Natural killer cell (primary cell): Measurements from ENCODE around the gene CCSER2. TPM values are rescaled to one million over a fixed set of nuclear protein-coding genes. Genes with fewer than 3 reads are reported as not detected.

Source experiments
- ATAC-seq, 3 donors: fragments of 150-1000 bp in 2 of 3; fragments of 200-7000 bp in 1 of 3; cut with Tn5 transposase; 1 replicate in 1 of 3; 2 replicates in 2 of 3; pipeline ENCODE4 v1.10.0; 2021; ENCODE audit warnings: mild to moderate bottlenecking in 2 of 3, moderate library complexity in 2 of 3
- DNase-seq, 2 donors: peaks; one replicate each; pipeline versions ENCODE4 v3.0.0 to v3.0.0-alpha.2; 2013 to 2021; ENCODE audit warnings: mixed read lengths in 1 of 2
- H3K27ac ChIP-seq: one replicate; pipeline ENCODE4 v1.5.1; 2013; ENCODE audit warnings: mild to moderate bottlenecking, low read length
- H3K27me3 ChIP-seq: one replicate; pipeline ENCODE4 v1.6.1; 2013; ENCODE audit warnings: low read length; ENCODE audit not compliant: control insufficient read depth, insufficient read depth
- H3K36me3 ChIP-seq: one replicate; pipeline ENCODE4 v1.6.1; 2013; ENCODE audit warnings: low read length; ENCODE audit not compliant: control insufficient read depth, insufficient read depth
- H3K4me1 ChIP-seq: one replicate; pipeline ENCODE4 v1.6.1; 2013; ENCODE audit warnings: low read length; ENCODE audit not compliant: control insufficient read depth, insufficient read depth
- H3K4me3 ChIP-seq: one replicate; pipeline ENCODE4 v1.5.1; 2013; ENCODE audit warnings: low read length
- H3K9me3 ChIP-seq: one replicate; pipeline ENCODE4 v1.6.1; 2013; ENCODE audit warnings: low read length; ENCODE audit not compliant: control insufficient read depth, insufficient read depth
- H3K27ac Mint-ChIP-seq, 2 donors: one replicate each; pipeline ENCODE4 v1.8.0; 2022; ENCODE audit warnings: mild to moderate bottlenecking in 2 of 2, mixed read lengths in 2 of 2, moderate library complexity in 1 of 2
- H3K27me3 Mint-ChIP-seq, 2 donors: one replicate each; pipeline ENCODE4 v1.8.0; 2022; ENCODE audit warnings: low read depth in 2 of 2, mixed read lengths in 2 of 2
- H3K36me3 Mint-ChIP-seq: one replicate; pipeline ENCODE4 v1.8.0; 2022; ENCODE audit warnings: mixed read lengths
- H3K4me1 Mint-ChIP-seq, 2 donors: one replicate each; pipeline ENCODE4 v1.8.0; 2022; ENCODE audit warnings: mixed read lengths in 2 of 2
- H3K4me3 Mint-ChIP-seq: one replicate; pipeline ENCODE4 v1.8.0; 2022; ENCODE audit warnings: mild to moderate bottlenecking, moderate library complexity, mixed read lengths
- H3K9me3 Mint-ChIP-seq, 2 donors: one replicate each; pipeline ENCODE4 v1.8.0; 2022; ENCODE audit warnings: mixed read lengths in 2 of 2
- CTCF ChIP-seq: fragments of 200-600 bp; IDR thresholded peaks from one replicate; pipeline ENCODE4 v1.8.0; 2022; ENCODE audit warnings: antibody characterized with exemption
- WGBS: methylation state at CpG from one replicate; pipeline ENCODE4 v1.1.7; 2013; ENCODE audit warnings: missing lambda C conversion rate; ENCODE audit not compliant: insufficient coverage; 5-methylcytosine and 5-hydroxymethylcytosine counted together
- intact Hi-C: fragments of 100-400 bp; cut with micrococcal nuclease; formaldehyde crosslinking; loops from one replicate; pipeline ENCODE4 v1.14.2; 2022
- total RNA-seq, 4 donors: library from RNA; stranded (reverse); fragments of 120-200 nt in 1 of 4; gene quantifications; one replicate each; pipeline versions ENCODE4 v1.2.3 to v1.2.4, GENCODE V29; 2013 to 2022

The CCSER2 gene
- total RNA-seq, 3 donors from 2014 or later (not counting 1 experiment from before 2014, with no cell fraction given), result 125 to 158 (median 146) TPM

GRCh38 chr10:84397735-84398144, 69.4 kb downstream of the CCSER2 start:
- Histone ChIP-seq H3K27me3 (no peaks in the 10 kb centered on the region), H3K4me3 (no peak overlapping the region), H3K4me1 (no peaks in the 10 kb centered on the region), H3K27ac (no peak overlapping the region), H3K36me3 (peaks cover 2% of the 10 kb centered on the region), H3K9me3 (no peaks in the 10 kb centered on the region)
- WGBS, result 59% methylated on average over 2 of the region's 2 CpGs
- Mint-ChIP-seq H3K4me3 (no peak overlapping the region), H3K9me3 (peaks cover 2% of the 10 kb centered on the region in 2 donors), H3K27me3 (no peaks in the 10 kb centered on the region), H3K36me3 (peaks cover 7% of the 10 kb centered on the region), H3K4me1 (peaks cover 73 to 80% of the 10 kb centered on the region in 2 donors), H3K27ac (peak overlapping the region; percentile 12 to 79)
- no peak for TF ChIP-seq CTCF
- intact Hi-C loops, result no loop called here
- DNase-seq (no peak), ATAC-seq (no peak)

DNA sequence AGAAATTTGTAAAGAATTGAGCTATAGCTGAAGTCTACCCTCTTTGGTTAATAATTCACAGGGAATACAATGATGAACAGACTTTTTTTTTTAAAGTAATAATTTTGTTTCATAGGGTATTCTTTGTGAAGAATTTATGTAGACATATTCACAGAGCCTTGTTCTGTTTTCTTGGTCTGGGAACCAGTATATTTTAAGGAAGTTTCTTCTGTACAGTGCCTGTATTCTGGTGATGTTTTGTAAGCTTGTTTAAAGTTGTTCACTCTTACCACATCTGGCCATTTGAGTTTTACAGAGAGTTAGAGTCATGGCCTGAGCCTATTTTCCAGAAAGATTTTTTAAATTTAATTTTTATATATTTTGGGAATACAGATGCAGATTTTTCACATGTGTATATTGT, 70.3 kb downstream of the CCSER2 start:
- intact Hi-C loops, result no loop called here
- Mint-ChIP-seq H3K27ac (peak overlapping the region; percentile 12 to 79), H3K36me3 (peaks cover 7% of the 10 kb centered on the region), H3K4me3 (no peak overlapping the region), H3K4me1 (peaks cover 68 to 70% of the 10 kb centered on the region in 2 donors), H3K27me3 (no peaks in the 10 kb centered on the region), H3K9me3 (peaks cover 2% of the 10 kb centered on the region in 2 donors)
- TF ChIP-seq CTCF, result no peak
- peaks cover 2% of the 10 kb centered on the region for H3K36me3 ChIP-seq
- H3K27me3 ChIP-seq, result no peaks in the 10 kb centered on the region
- no peak overlapping the region for H3K4me3 ChIP-seq
- no peak overlapping the region for H3K27ac ChIP-seq
- DNase-seq, result no peak
- H3K4me1 ChIP-seq, result no peaks in the 10 kb centered on the region
- no peaks in the 10 kb centered on the region for H3K9me3 ChIP-seq
- no peak for ATAC-seq

DNA sequence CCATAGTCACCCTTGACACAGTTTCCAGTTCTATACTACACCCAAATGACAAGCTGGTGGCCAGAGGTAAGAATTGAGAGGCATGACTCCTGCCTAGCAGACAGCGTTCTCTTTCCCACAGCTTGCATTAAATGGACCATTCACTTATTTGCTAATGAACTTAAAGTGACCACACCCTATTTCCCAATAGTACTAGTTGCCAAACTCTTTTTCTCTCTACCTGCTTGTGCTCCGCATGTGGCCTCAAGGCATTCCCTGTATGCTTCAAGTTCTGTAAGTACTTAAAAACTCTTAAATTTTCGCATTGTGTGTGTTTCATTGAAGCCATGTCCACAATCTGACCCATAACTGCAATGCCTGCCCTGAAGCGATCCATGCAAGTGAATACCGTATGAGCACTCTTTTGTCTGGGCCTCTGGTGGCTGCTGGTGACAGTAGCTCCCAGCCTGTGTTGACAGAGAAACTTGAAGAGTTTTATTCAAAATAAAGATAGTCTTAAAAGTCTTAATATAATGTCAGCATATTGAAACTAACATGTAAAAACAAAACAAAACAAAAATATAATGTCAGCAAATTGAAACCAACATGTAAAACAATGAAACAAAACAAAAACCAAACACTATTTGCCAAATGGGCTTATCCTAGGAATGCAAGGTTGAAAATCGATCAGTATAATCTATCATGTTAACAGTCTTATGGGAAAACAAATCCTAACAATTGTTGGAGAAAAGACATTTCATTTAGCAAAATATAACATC, 73.6 kb downstream of the CCSER2 start:
- H3K27me3 Mint-ChIP-seq, result no peaks in the 10 kb centered on the region
- ATAC-seq (no peak), DNase-seq (no peak)
- peaks cover 2% of the 10 kb centered on the region in 2 donors for H3K9me3 Mint-ChIP-seq
- Histone ChIP-seq H3K9me3 (no peaks in the 10 kb centered on the region), H3K4me3 (no peak overlapping the region), H3K27ac (no peak overlapping the region), H3K4me1 (no peaks in the 10 kb centered on the region), H3K27me3 (no peaks in the 10 kb centered on the region), H3K36me3 (peaks cover 2% of the 10 kb centered on the region)
- no peak for TF ChIP-seq CTCF
- peak overlapping the region; percentile 6 to 67 for H3K27ac Mint-ChIP-seq
- no peak overlapping the region for H3K4me3 Mint-ChIP-seq
- 95% methylated on average over 5 of the region's 6 CpGs for WGBS
- peaks cover 60 to 71% of the 10 kb centered on the region in 2 donors for H3K4me1 Mint-ChIP-seq
- intact Hi-C loops, result no loop called here
- peaks cover 7% of the 10 kb centered on the region for H3K36me3 Mint-ChIP-seq

DNA sequence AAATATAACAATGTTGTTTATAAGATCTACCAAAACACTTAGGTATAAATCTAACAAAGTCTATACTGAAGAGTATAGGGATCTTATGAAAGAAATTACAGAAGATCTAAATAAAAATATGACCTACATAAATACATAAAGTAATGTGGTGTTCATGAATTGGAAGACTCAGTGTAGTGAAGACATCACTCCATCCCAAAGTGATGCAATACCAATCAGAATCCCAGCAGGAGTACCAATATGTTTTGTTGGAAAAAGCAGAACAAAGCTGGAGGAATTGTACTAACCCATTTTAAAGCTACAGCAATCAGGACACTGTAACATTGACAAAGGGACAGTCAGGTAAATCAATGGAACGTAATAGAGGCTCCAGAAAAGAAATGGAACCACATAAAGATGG, 76.4 kb downstream of the CCSER2 start:
- Mint-ChIP-seq H3K27ac (peak overlapping the region in 1 of 2 donors; percentile 45), H3K27me3 (no peaks in the 10 kb centered on the region), H3K9me3 (no peaks in the 10 kb centered on the region), H3K36me3 (peaks cover 4% of the 10 kb centered on the region), H3K4me3 (no peak overlapping the region), H3K4me1 (peaks cover 52 to 60% of the 10 kb centered on the region in 2 donors)
- ATAC-seq, result no peak
- WGBS, result 87% methylated on average over 1 of the region's 1 CpG
- Histone ChIP-seq H3K9me3 (no peaks in the 10 kb centered on the region), H3K27ac (no peak overlapping the region), H3K36me3 (peaks cover 2% of the 10 kb centered on the region), H3K4me1 (no peaks in the 10 kb centered on the region), H3K27me3 (no peaks in the 10 kb centered on the region), H3K4me3 (no peak overlapping the region)
- intact Hi-C loops, result no loop called here
- no peak for DNase-seq
- no peak for TF ChIP-seq CTCF
